Measurements from ENCODE around the gene RPUSD4. TPM values are rescaled to one million over a fixed set of nuclear protein-coding genes. Genes with fewer than 3 reads are reported as not detected.
A peak's percentile ranks its signal among the peaks of the same experiment; 100 is the strongest.

RPUSD4 gene
- total RNA-seq, 1 donor from 2014 or later: 46.7 TPM

DNA sequence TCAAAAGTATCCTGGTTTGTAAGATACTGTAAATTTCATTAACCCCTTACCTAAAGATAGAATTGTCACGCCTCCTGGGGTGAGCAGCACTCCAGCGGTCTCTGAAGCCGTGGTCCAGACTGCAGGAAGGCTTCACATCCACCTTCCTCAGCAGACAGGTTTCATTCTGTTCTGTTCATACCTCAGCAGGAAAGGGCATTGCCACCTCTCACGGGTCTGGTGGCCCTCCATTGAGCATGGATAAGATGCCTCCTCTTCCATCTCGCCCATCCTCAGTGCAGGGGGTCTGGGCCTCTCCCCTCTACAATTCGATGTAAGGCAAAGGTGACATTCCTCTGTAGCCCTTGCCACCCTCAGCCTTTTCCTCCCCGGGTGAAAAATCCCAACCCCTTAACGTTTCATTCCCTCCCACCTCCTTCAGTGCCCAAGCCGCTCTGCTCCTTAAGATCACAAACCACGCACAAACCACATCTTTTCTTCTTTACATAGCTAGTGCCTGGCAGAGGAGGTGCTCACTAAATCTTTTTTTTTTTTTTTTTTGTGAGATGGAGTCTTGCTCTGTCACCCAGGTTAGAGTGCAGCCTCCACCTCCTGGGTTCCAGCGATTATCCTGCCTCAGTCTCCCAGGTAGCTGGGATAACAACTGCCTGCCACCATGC lies 28.5 kb downstream of the RPUSD4 start:
- H4K20me1 ChIP-seq (ENCODE audit: low read depth): peaks cover 3% of the 10 kb centered on the region
- peaks cover 11% of the 10 kb centered on the region for H3K27me3 Mint-ChIP-seq (ENCODE audit: insufficient read depth, low read depth)
- DNase-seq (ENCODE audit: low spot score): no peak
- H3K4me2 ChIP-seq: no peak overlapping the region
- peaks cover 38% of the 10 kb centered on the region for H3K4me1 Mint-ChIP-seq
- H3K9me3 ChIP-seq (ENCODE audit: low read depth): no peaks in the 10 kb centered on the region
- H3K27me3 ChIP-seq: no peaks in the 10 kb centered on the region
- H3K4me3 ChIP-seq: no peak overlapping the region
- H3K9ac ChIP-seq: no peak overlapping the region
- no peak overlapping the region for H2AFZ ChIP-seq (replicated peaks)
- H3K27ac ChIP-seq: no peak overlapping the region
- no peaks in the 10 kb centered on the region for H3K79me2 ChIP-seq (ENCODE audit: low read depth)
- no peak overlapping the region for H3K4me3 Mint-ChIP-seq
- H3K27ac Mint-ChIP-seq: no peak overlapping the region
- no peaks in the 10 kb centered on the region for H3K36me3 ChIP-seq
- H3K4me1 ChIP-seq: no peaks in the 10 kb centered on the region
- H3K36me3 Mint-ChIP-seq: peaks cover 9% of the 10 kb centered on the region
- H3F3A ChIP-seq (ENCODE audit: low read depth): no peaks in the 10 kb centered on the region
- peaks cover 9% of the 10 kb centered on the region for H3K9me3 Mint-ChIP-seq
- TF ChIP-seq, protein P1, sequence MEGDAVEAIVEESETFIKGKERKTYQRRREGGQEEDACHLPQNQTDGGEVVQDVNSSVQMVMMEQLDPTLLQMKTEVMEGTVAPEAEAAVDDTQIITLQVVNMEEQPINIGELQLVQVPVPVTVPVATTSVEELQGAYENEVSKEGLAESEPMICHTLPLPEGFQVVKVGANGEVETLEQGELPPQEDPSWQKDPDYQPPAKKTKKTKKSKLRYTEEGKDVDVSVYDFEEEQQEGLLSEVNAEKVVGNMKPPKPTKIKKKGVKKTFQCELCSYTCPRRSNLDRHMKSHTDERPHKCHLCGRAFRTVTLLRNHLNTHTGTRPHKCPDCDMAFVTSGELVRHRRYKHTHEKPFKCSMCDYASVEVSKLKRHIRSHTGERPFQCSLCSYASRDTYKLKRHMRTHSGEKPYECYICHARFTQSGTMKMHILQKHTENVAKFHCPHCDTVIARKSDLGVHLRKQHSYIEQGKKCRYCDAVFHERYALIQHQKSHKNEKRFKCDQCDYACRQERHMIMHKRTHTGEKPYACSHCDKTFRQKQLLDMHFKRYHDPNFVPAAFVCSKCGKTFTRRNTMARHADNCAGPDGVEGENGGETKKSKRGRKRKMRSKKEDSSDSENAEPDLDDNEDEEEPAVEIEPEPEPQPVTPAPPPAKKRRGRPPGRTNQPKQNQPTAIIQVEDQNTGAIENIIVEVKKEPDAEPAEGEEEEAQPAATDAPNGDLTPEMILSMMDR (IDR thresholded peaks at IDR 0.05): no peak
- TF ChIP-seq EZH2 (IDR thresholded peaks at IDR 0.05) (no peak), EZH2phosphoT487 (IDR thresholded peaks at IDR 0.05) (no peak)

DNA sequence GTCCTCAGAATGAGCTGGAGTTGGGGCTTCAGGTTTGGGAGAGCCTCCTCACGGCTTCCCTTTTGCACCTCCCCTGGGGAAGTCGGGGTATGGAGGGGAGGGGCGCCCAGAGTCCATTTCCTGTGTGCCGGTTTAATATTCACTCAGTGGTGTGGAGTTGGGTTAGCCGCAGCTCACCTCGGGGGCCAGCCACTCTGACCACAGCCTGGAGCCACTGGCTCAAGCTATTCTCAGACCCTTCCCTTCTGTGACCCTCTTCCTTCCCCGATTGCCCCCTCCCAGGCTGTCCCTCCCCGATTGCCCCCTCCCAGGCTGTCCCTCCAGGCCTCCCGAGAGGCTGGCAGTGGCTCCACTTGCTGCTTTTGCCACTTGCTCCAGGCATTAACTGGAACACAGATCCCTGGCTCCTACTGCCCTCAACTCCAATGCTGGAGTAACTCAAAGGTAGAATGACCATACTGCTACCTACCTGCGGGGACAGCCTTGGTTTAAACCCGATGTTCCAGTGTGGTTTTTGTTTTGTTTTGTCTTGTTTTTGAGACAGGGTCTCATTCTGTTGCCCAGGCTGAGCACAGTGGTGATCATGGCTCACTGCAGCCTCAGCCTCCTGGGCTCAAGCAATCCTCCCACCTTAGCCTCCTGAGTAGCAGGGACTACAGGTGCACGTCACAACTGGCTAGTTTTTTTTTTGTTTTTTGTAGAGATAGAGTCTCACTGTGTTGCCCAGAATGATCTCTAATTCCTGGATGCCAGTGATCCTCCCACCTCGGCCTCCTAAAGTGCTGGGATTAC lies 29.3 kb downstream of the RPUSD4 start:
- Mint-ChIP-seq H3K27me3 (ENCODE audit: insufficient read depth, low read depth) (peaks cover 10% of the 10 kb centered on the region), H3K27ac (no peak overlapping the region), H3K4me3 (no peak overlapping the region), H3K9me3 (peaks cover 9% of the 10 kb centered on the region), H3K36me3 (peaks cover 7% of the 10 kb centered on the region), H3K4me1 (peaks cover 36% of the 10 kb centered on the region)
- no peak overlapping the region for H2AFZ ChIP-seq (replicated peaks)
- no peak for TF ChIP-seq EZH2 (IDR thresholded peaks at IDR 0.05)
- TF ChIP-seq, protein P1 (IDR thresholded peaks at IDR 0.05): no peak
- H3K27ac ChIP-seq: no peak overlapping the region
- no peak overlapping the region for H3K9ac ChIP-seq
- no peaks in the 10 kb centered on the region for H3K4me1 ChIP-seq
- H3K36me3 ChIP-seq: no peaks in the 10 kb centered on the region
- H3K79me2 ChIP-seq (ENCODE audit: low read depth): no peaks in the 10 kb centered on the region
- H3F3A ChIP-seq (ENCODE audit: low read depth): no peaks in the 10 kb centered on the region
- H3K4me2 ChIP-seq: no peak overlapping the region
- no peaks in the 10 kb centered on the region for H3K9me3 ChIP-seq (ENCODE audit: low read depth)
- no peak for DNase-seq (ENCODE audit: low spot score)
- no peaks in the 10 kb centered on the region for H4K20me1 ChIP-seq (ENCODE audit: low read depth)
- H3K4me3 ChIP-seq: no peak overlapping the region
- no peaks in the 10 kb centered on the region for H3K27me3 ChIP-seq

DNA sequence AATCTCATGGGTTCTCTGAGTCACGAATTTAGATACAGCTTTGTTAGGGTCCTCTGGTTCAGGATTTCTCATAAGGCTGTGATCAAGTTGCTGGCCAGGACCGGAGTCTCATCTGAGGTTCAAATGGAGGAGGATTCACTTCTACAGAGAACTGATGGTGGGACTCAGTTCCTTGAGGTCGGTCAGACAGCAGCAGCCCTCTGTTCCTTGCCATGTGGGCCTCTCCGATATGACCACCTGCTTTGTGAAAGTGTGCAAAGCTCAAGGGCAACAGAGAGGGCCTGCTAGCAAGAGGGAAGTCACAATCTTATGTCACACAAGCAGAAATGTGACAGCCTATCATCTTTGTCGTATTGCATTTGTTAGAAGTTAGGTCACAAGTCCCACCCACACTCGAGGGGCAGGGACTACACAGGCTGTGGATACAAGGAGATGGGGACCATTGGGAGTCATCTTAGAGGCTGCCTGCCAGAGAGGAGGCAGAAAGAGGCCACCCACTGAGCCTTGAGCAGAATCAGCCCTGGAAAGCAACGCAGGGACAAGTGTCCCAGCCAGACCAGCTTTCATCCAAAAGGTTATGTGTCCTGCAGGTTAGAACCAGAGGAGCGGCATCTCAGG lies 34.5 kb downstream of the RPUSD4 start:
- H3K27me3 ChIP-seq: no peaks in the 10 kb centered on the region
- H3F3A ChIP-seq (ENCODE audit: low read depth): no peaks in the 10 kb centered on the region
- H3K9ac ChIP-seq: no peak overlapping the region
- no peaks in the 10 kb centered on the region for H3K4me1 ChIP-seq
- H3K79me2 ChIP-seq (ENCODE audit: low read depth): no peaks in the 10 kb centered on the region
- TF ChIP-seq, protein P1 (IDR thresholded peaks at IDR 0.05): no peak
- TF ChIP-seq EZH2phosphoT487 (IDR thresholded peaks at IDR 0.05) (no peak), EZH2 (IDR thresholded peaks at IDR 0.05) (no peak)
- Mint-ChIP-seq H3K27me3 (ENCODE audit: insufficient read depth, low read depth) (peaks cover 5% of the 10 kb centered on the region), H3K36me3 (peaks cover 6% of the 10 kb centered on the region), H3K4me1 (peaks cover 13% of the 10 kb centered on the region), H3K27ac (peak overlapping the region; percentile 38), H3K9me3 (peaks cover 9% of the 10 kb centered on the region), H3K4me3 (no peak overlapping the region)
- DNase-seq (ENCODE audit: low spot score): no peak
- H2AFZ ChIP-seq (replicated peaks): no peak overlapping the region
- no peak overlapping the region for H3K27ac ChIP-seq
- H3K9me3 ChIP-seq (ENCODE audit: low read depth): no peaks in the 10 kb centered on the region
- no peak overlapping the region for H3K4me2 ChIP-seq
- H4K20me1 ChIP-seq (ENCODE audit: low read depth): no peaks in the 10 kb centered on the region
- no peak overlapping the region for H3K4me3 ChIP-seq
- H3K36me3 ChIP-seq: no peaks in the 10 kb centered on the region
